ENCODE measurements around the gene BRSK2.
"Not testable (repeated sequence)": the region's sequence is repeated elsewhere in the genome, so short reads cannot be mapped to it uniquely, and the experiment has no call there.

The BRSK2 gene

GRCh38 chr11:1389932-1390568 lies at the start of gene BRSK2:
Gene BRSK2 (plus strand): TSS chr11:1389934. CDS start chr11:1390285, 351 bp downstream.
- DNase-seq, result no peak

GRCh38 chr11:1340111-1340510 lies 49.6 kb upstream of the BRSK2 start:
- DNase-seq, result no peak

DNA sequence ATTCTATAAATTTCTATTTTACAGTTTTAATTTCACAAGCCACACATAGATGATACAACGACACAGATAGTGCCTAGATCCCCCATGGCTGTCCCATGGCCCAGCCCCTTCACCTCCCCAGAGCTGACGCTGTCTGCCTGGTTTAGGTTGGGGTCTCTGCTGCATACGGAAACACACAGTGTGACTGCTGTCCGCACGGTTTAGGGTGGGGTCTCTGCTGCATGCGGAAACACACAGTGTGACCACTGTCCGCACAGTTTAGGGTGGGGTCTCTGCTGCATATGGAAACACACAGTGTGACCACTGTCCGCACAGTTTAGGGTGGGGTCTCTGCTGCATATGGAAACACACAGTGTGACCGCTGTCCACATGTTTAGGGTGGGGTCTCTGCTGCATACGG lies 48.5 kb upstream of the BRSK2 start:
- DNase-seq, result not testable (repeated sequence)

DNA sequence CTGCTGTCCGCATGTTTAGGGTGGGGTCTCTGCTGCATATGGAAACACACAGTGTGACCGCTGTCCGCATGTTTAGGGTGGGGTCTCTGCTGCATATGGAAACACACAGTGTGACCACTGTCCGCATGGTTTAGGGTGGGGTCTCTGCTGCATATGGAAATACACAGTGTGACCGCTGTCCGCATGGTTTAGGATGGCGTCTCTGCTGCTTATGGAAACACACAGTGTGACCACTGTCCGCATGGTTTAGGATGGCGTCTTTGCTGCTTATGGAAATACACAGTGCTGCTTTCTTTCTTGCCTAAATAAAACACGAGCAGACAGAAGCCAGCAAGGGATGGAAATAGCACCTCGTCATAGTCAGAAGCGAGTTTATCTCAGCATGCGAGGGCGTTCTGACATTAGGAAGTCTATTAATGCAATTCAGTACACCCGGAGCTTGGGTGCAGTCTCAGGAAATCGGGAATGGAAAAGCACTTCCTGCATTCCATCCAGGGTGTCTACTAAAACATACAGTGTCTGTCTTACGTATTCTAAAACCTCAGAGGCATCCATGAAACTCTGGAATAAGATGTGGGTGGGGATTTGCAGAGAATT lies 47.7 kb upstream of the BRSK2 start:
- DNase-seq, result no peak

GRCh38 chr11:1342946-1343345 lies 46.8 kb upstream of the BRSK2 start:
- no peak for DNase-seq

DNA sequence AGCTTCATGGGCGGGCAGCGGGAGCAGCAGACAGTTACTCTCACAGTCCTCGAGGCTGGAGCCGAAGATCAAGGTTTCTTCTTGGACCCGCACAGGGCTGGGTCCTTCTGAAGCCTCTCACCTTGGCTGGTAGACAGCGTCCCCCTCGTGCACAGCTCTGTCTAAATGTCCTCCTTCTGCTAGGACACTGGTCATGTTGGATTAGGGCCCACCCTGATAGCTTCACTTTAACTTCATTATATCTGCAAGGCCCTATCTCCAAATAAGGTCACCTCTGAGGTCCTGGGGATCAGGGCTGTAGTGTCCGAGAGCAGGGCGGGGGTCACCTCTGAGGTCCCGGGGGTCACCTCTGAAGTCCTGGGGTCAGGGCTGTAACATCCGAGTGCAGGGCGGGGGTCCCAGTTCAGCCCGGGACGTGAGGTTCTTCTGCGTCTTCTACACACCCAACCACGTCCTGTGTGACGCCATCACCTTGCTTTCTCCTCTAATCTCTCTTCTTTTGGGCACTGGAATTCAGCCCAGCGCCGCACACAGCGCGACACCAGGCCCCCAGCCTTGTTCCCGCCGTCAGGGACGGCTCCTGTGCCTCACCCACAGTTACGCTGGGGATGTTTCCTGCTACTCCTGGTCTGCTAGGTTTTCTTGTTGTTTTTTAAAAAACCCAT lies 46.2 kb upstream of the BRSK2 start:
- DNase-seq, result no peak

- DNase-seq, result no peak
Measured at GRCh38 chr11:1344056-1344635, 45.6 kb upstream of the BRSK2 start.

- no peak for DNase-seq
Measured at GRCh38 chr11:1345737-1346513, 43.8 kb upstream of the BRSK2 start.

DNA sequence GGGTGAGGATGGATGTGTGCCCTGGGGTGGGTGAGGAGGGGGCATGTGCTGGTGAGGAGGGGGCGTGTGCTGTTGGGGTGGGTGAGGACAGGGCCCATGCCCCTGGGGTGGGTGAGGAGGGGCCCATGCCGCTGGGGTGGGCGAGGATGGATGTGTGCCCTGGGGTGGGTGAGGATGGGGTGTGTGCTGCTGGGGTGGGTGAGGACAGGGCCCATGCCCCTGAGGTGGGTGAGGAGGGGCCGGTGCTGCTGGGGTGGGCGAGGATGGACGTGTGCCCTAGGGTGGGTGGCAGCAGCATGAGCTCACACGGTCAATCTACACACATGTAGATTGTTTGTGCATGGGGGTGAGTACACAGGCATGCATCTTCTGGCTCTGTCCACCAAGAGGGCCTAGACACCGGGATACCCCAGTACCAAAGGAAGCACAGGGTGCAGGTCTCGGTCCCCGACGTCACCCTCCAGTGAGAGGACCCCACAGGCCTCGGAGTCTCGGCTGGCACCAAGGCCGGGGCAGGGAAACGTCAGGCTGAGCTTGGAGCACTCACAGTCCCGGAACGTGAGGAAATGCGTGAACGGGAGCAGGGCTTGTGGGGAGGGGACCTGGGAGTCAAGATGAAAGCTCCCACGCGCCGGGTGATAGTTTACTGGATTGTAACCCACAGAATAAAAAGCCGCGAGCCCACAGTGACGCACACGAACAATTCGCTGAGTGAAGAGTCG lies 42.9 kb upstream of the BRSK2 start:
- no peak for DNase-seq

- not testable (repeated sequence) for DNase-seq
Measured at GRCh38 chr11:1347411-1347999, 42.2 kb upstream of the BRSK2 start.

- no peak for DNase-seq
Measured at GRCh38 chr11:1348146-1348795, 41.5 kb upstream of the BRSK2 start.

GRCh38 chr11:1348796-1349326 lies 40.9 kb upstream of the BRSK2 start:
- no peak for DNase-seq

GRCh38 chr11:1349327-1350041 lies 40.2 kb upstream of the BRSK2 start:
- DNase-seq, result no peak

GRCh38 chr11:1350086-1350725 lies 39.5 kb upstream of the BRSK2 start:
- DNase-seq, result no peak

- DNase-seq, result no peak
Measured at GRCh38 chr11:1351278-1351937, 38.3 kb upstream of the BRSK2 start.

DNA sequence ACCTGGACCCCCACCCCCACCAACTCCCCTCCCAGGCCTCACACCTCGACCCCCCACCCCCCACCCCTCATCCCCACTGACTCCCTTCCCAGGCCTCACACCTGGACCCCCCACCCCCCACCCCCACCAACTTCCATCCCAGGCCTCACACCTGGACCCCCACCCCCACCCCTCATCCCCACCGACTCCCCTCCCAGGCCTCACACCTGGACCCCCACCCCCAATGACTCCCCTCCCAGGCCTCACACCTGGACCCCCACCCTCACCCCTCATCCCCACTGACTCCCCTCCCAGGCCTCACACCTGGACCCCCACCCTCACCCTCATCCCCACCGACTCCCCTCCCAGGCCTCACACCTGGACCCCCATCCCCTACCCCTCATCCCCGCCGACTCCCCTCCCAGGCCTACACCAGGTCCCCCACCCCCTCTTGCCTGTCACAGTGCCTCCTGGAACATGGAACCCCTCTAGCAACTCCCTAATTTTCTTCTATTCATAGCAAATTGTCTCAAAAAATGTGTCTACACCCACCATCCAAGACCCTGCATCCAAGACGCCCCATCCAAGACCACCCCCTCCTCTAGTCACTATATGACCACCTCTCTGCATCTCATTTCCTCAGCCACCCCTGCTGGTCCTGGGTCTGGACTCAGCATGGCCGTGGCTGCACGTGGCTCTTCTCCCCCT lies 36.9 kb upstream of the BRSK2 start:
- no peak for DNase-seq

- DNase-seq, result no peak
Measured at GRCh38 chr11:1353383-1354124, 36.2 kb upstream of the BRSK2 start.

Measured in activated naive CD4-positive, alpha-beta T cell treated with anti-CD3 and anti-CD28 coated beads, Interleukin-2, amount 50 U/mL, for 16 hours (primary cell).